IMR-90 (cell line): ENCODE data around the gene KIF1A. TPM values are rescaled to one million over a fixed set of nuclear protein-coding genes. Genes with fewer than 3 reads are reported as not detected.

Experiments used
- ATAC-seq: fragments of 200-7000 bp; cut with Tn5 transposase; 2 replicates; pipeline ENCODE4 v1.9.1; 2020; ENCODE audit warnings: low read depth, mild to moderate bottlenecking, moderate library complexity
- BruUV-seq: library from RNA; stranded (reverse); fragments of 400-500 nt; replicated peaks from 2 replicates; lab custom pipeline; 2021; lab: Mats Ljungman, UMichigan
- CTCF ChIA-PET: fragments of 300-600 bp; formaldehyde crosslinking; extraction: SDS; loops from one replicate; lab custom pipeline; 2021; ENCODE audit warnings: antibody characterized with exemption; lab: Yijun Ruan, JAX
- POLR2A ChIA-PET: fragments of 300-600 bp; sonication (Branson Sonifier 250); formaldehyde crosslinking; loops from one replicate; lab custom pipeline; 2022; ENCODE audit warnings: antibody characterized with exemption; ENCODE audit not compliant: unreplicated experiment; lab: Charles Lee
- DNase-seq: peaks from one replicate; pipeline ENCODE4 v3.0.0; 2013
- H2AFZ ChIP-seq: replicated peaks from 2 replicates; pipeline ENCODE3; 2013; ENCODE audit warnings: low read length, mild to moderate bottlenecking; ENCODE audit not compliant: poor library complexity
- H2AK5ac ChIP-seq: 2 replicates; pipeline ENCODE4 v1.6.1; 2013; ENCODE audit warnings: low read depth, low read length, inconsistent platforms
- H2AK9ac ChIP-seq: replicated peaks from 2 replicates; pipeline ENCODE3; 2013; ENCODE audit warnings: mild to moderate bottlenecking, low read depth, low read length, moderate library complexity; ENCODE audit not compliant: poor library complexity
- H2BK120ac ChIP-seq: 2 replicates; pipeline ENCODE4 v1.6.1; 2013; ENCODE audit warnings: low read depth, low read length, inconsistent platforms
- H2BK15ac ChIP-seq: 3 replicates; pipeline ENCODE4 v1.6.1; 2013; ENCODE audit warnings: low read depth, low read length, inconsistent platforms
- H2BK20ac ChIP-seq: 2 replicates; pipeline ENCODE4 v1.6.1; 2013; ENCODE audit warnings: low read depth, mild to moderate bottlenecking, inconsistent platforms, low read length, moderate library complexity
- H2BK5ac ChIP-seq: 2 replicates; pipeline ENCODE4 v1.6.1; 2013; ENCODE audit warnings: mild to moderate bottlenecking, low read depth, low read length, inconsistent platforms; ENCODE audit not compliant: poor library complexity, severe bottlenecking
- H3K14ac ChIP-seq: replicated peaks from 2 replicates; pipeline ENCODE4 v1.6.1; 2013; ENCODE audit warnings: low read depth, low read length, inconsistent platforms
- H3K18ac ChIP-seq: 2 replicates; pipeline ENCODE4 v1.6.1; 2013; ENCODE audit warnings: low read depth, low read length, control low read depth
- H3K23ac ChIP-seq: 2 replicates; pipeline ENCODE4 v1.6.1; 2013; ENCODE audit warnings: low read depth, low read length, inconsistent platforms
- H3K27ac ChIP-seq: 2 replicates; pipeline ENCODE4 v1.5.1; 2013; ENCODE audit warnings: mild to moderate bottlenecking, control low read depth, low read length; ENCODE audit not compliant: insufficient read depth
- H3K27me3 ChIP-seq: 2 replicates; pipeline ENCODE4 v1.6.1; 2013; ENCODE audit warnings: low read length; ENCODE audit not compliant: control insufficient read depth, insufficient read depth
- H3K36me3 ChIP-seq: 2 replicates; pipeline ENCODE4 v1.6.1; 2013; ENCODE audit warnings: low read length, mixed read lengths; ENCODE audit not compliant: control insufficient read depth, insufficient read depth
- H3K4ac ChIP-seq: 2 replicates; pipeline ENCODE4 v1.6.1; 2013; ENCODE audit warnings: low read depth, low read length, inconsistent platforms
- H3K4me1 ChIP-seq: 2 replicates; pipeline ENCODE4 v1.6.1; 2013; ENCODE audit warnings: low read length, mixed read lengths; ENCODE audit not compliant: control insufficient read depth, insufficient read depth
- H3K4me2 ChIP-seq: 2 replicates; pipeline ENCODE4 v1.6.1; 2013; ENCODE audit warnings: low read depth, mild to moderate bottlenecking, control low read depth, low read length, moderate library complexity
- H3K4me3 ChIP-seq: 2 replicates; pipeline ENCODE4 v1.5.1; 2013; ENCODE audit warnings: low read depth, mild to moderate bottlenecking, control low read depth, low read length, moderate library complexity; ENCODE audit not compliant: insufficient read depth
- H3K56ac ChIP-seq: 2 replicates; pipeline ENCODE4 v1.6.1; 2013; ENCODE audit warnings: low read length, inconsistent platforms; ENCODE audit not compliant: insufficient read depth; ENCODE audit errors: extremely low read depth
- H3K79me1 ChIP-seq, 2 experiments: 2 replicates each; pipeline ENCODE4 v1.6.1; 2013; ENCODE audit warnings: low read length in 2 of 2, inconsistent platforms in 1 of 2, low read depth in 1 of 2
- H3K9ac ChIP-seq: 2 replicates; pipeline ENCODE4 v1.6.1; 2013; ENCODE audit warnings: low read depth, low read length, control low read depth
- H3K9me1 ChIP-seq: 2 replicates; pipeline ENCODE4 v1.6.1; 2013; ENCODE audit warnings: low read length, inconsistent platforms; ENCODE audit not compliant: insufficient read depth
- H3K9me3 ChIP-seq: 2 replicates; pipeline ENCODE4 v1.6.1; 2013; ENCODE audit warnings: low read length; ENCODE audit not compliant: control insufficient read depth, insufficient read depth
- H4K20me1 ChIP-seq: 2 replicates; pipeline ENCODE4 v1.6.1; 2013; ENCODE audit warnings: low read length, inconsistent platforms; ENCODE audit not compliant: insufficient read depth
- H4K5ac ChIP-seq: 2 replicates; pipeline ENCODE4 v1.6.1; 2013; ENCODE audit warnings: mild to moderate bottlenecking, low read depth, low read length, control low read depth
- H4K8ac ChIP-seq, 2 experiments: 2 replicates each; pipeline ENCODE4 v1.6.1; 2013; ENCODE audit warnings: low read depth in 2 of 2, low read length in 2 of 2, control low read depth in 1 of 2, inconsistent platforms in 1 of 2
- H4K91ac ChIP-seq: 2 replicates; pipeline ENCODE4 v1.6.1; 2013; ENCODE audit warnings: low read depth, low read length, inconsistent platforms; ENCODE audit not compliant: insufficient read depth
- CEBPB ChIP-seq: IDR thresholded peaks from 2 replicates; pipeline ENCODE4 v1.6.1; 2012; ENCODE audit warnings: low read depth, low read length, improper control_type of control experiment
- CHD1 ChIP-seq: IDR thresholded peaks from 2 replicates; pipeline ENCODE4 v1.6.1; 2012; ENCODE audit warnings: low read depth, low read length, improper control_type of control experiment
- FOS ChIP-seq: fragments of 150-350 bp; IDR thresholded peaks from 2 replicates; pipeline ENCODE4 v1.6.1; 2016; ENCODE audit warnings: low read depth, low read length
- MAZ ChIP-seq: IDR thresholded peaks from 2 replicates; pipeline ENCODE4 v1.6.1; 2012; ENCODE audit warnings: low read depth, mild to moderate bottlenecking, low read length, improper control_type of control experiment, moderate library complexity, borderline replicate concordance
- MXI1 ChIP-seq: IDR thresholded peaks from 2 replicates; pipeline ENCODE4 v1.6.1; 2012; ENCODE audit warnings: low read depth, mild to moderate bottlenecking, low read length, moderate library complexity, borderline replicate concordance
- NFE2L2 ChIP-seq: fragments of 150-350 bp; IDR thresholded peaks from 2 replicates; pipeline ENCODE4 v1.6.1; 2016; ENCODE audit warnings: low read depth, mild to moderate bottlenecking, low read length
- POLR2A ChIP-seq: IDR thresholded peaks from 2 replicates; pipeline ENCODE4 v1.6.1; 2012; ENCODE audit warnings: mild to moderate bottlenecking, low read depth, low read length
- RAD21 ChIP-seq: IDR thresholded peaks from 2 replicates; pipeline ENCODE4 v1.6.1; 2012; ENCODE audit warnings: low read length, improper control_type of control experiment
- RFX5 ChIP-seq: IDR thresholded peaks from 2 replicates; pipeline ENCODE4 v1.8.0; 2012; ENCODE audit warnings: low read depth, mild to moderate bottlenecking, low read length, moderate library complexity
- WGBS, 2 experiments: methylation state at CpG; one replicate each; pipeline versions ENCODE4 v1.1.5 to v1.1.7; 2013; ENCODE audit warnings: missing lambda C conversion rate in 2 of 2; ENCODE audit not compliant: insufficient read length in 1 of 2; ENCODE audit errors: extremely low coverage in 2 of 2; 5-methylcytosine and 5-hydroxymethylcytosine counted together
- dilution Hi-C: fragments of 300-500 bp; cut with HindIII; formaldehyde crosslinking; loops from one replicate; pipeline ENCODE4 v1.14.3; 2018; ENCODE audit warnings: low sequenced_read_pairs; ENCODE audit not compliant: unreplicated experiment
- in situ Hi-C: fragments of 300-500 bp; cut with MboI; formaldehyde crosslinking; loops from 3 replicates; pipeline ENCODE4 v1.14.3; 2019; ENCODE audit warnings: low sequenced_read_pairs, inconsistent platforms, mixed read lengths
- intact Hi-C: fragments of 100-400 bp; cut with micrococcal nuclease; formaldehyde crosslinking; loops from 2 replicates; pipeline ENCODE4 v1.10.0; 2022
- polyA plus RNA-seq, 3 experiments: library from polyadenylated mRNA; depleted of rRNA; stranded (reverse); fragments of >200 nt; gene quantifications; 2 replicates each; pipeline ENCODE4 v1.2.3, GENCODE V29; 2012; ENCODE audit warnings: low replicate concordance in 1 of 3
- total RNA-seq: library from RNA; depleted of rRNA; stranded (reverse); fragments of >200 nt; gene quantifications from 2 replicates; pipeline ENCODE4 v1.2.3, GENCODE V29; 2012
- TF ChIP-seq, protein P1 (sequence below): conservative IDR thresholded peaks from 2 replicates; pipeline ENCODE4 v1.5.1; 2012; ENCODE audit warnings: mild to moderate bottlenecking, low read depth, low read length, improper control_type of control experiment

KIF1A gene
- total and polyA plus RNA-seq, 2 of the 4 experiments (the other 2 are of a cell fraction), result under 0.01 TPM; not detected in 1

- ATAC-seq (no peak), DNase-seq (no peak)
- H4K8ac ChIP-seq, result no peak overlapping the region
- H3K9me1 ChIP-seq, result no peaks in the 10 kb centered on the region
- H2BK120ac ChIP-seq, result no peak overlapping the region
- TF ChIP-seq CEBPB, result no peak
- TF ChIP-seq POLR2A, result no peak
- no peak for TF ChIP-seq FOS
- TF ChIP-seq NFE2L2, result no peak
- TF ChIP-seq CHD1, result no peak
- TF ChIP-seq MXI1, result no peak
- TF ChIP-seq, protein P1, sequence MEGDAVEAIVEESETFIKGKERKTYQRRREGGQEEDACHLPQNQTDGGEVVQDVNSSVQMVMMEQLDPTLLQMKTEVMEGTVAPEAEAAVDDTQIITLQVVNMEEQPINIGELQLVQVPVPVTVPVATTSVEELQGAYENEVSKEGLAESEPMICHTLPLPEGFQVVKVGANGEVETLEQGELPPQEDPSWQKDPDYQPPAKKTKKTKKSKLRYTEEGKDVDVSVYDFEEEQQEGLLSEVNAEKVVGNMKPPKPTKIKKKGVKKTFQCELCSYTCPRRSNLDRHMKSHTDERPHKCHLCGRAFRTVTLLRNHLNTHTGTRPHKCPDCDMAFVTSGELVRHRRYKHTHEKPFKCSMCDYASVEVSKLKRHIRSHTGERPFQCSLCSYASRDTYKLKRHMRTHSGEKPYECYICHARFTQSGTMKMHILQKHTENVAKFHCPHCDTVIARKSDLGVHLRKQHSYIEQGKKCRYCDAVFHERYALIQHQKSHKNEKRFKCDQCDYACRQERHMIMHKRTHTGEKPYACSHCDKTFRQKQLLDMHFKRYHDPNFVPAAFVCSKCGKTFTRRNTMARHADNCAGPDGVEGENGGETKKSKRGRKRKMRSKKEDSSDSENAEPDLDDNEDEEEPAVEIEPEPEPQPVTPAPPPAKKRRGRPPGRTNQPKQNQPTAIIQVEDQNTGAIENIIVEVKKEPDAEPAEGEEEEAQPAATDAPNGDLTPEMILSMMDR, result no peak
- TF ChIP-seq RAD21, result no peak
- TF ChIP-seq RFX5, result no peak
- TF ChIP-seq MAZ, result no peak
- 68% methylated on average over 31 of the region's 32 CpGs; no CpG with 5 or more reads in 1 of the 2 experiments for WGBS, 2 experiments
- H3K9me3 ChIP-seq, result no peaks in the 10 kb centered on the region
- no peak overlapping the region for H3K14ac ChIP-seq
- no TSS peak for BruUV-seq
- H3K18ac ChIP-seq, result no peak overlapping the region
- H3K23ac ChIP-seq, result no peak overlapping the region
- ChIA-PET CTCF (no interaction called here), POLR2A (no interaction called here)
- no peak overlapping the region for H2BK15ac ChIP-seq
- H2BK5ac ChIP-seq, result no peak overlapping the region
- H3K27me3 ChIP-seq, result peaks cover 27% of the 10 kb centered on the region; the same call in 1 of the 2 replicates
- no peak overlapping the region for H3K56ac ChIP-seq
- no peak overlapping the region for H2AK5ac ChIP-seq
- H3K4me2 ChIP-seq, result no peak overlapping the region
- H4K20me1 ChIP-seq, result no peaks in the 10 kb centered on the region
- no peaks in the 10 kb centered on the region for H3K36me3 ChIP-seq
- no peak overlapping the region for H2BK20ac ChIP-seq
- no peak overlapping the region for H2AK9ac ChIP-seq
- no peak overlapping the region for H3K9ac ChIP-seq
- dilution Hi-C loops, result no loop called here
- no peak overlapping the region for H4K5ac ChIP-seq
- H3K4ac ChIP-seq, result no peak overlapping the region
- no peaks in the 10 kb centered on the region for H3K4me1 ChIP-seq
- no peak overlapping the region for H4K91ac ChIP-seq
- H2AFZ ChIP-seq, result no peak overlapping the region
- intact Hi-C loops, result no loop called here
- in situ Hi-C loops, result no loop called here
- no peak overlapping the region for H3K4me3 ChIP-seq
- no peaks in the 10 kb centered on the region for H3K79me1 ChIP-seq
- H3K27ac ChIP-seq, result no peak overlapping the region
Observed at GRCh38 chr2:240722796-240723735, 97.0 kb downstream of the KIF1A start.
